Neural cell (in vitro differentiated cells): ENCODE results near the gene PPFIA4. TPM values are rescaled to one million over a fixed set of nuclear protein-coding genes. Genes with fewer than 3 reads are reported as not detected.

Experiments used
- H2AFZ ChIP-seq: fragments of 200-600, 300-800 bp; sonication (generic), shearing (Covaris generic); 2 replicates; pipeline ENCODE4 v1.6.0; 2014; ENCODE audit warnings: low read depth, mild to moderate bottlenecking, antibody characterized with exemption, low read length, moderate library complexity
- H3F3A ChIP-seq: fragments of 200-600 bp; shearing (Covaris generic); 2 replicates; pipeline ENCODE4 v1.6.1; 2016; ENCODE audit warnings: mild to moderate bottlenecking, moderate library complexity, mixed read lengths, antibody characterized with exemption, low read length; ENCODE audit not compliant: insufficient read depth, poor library complexity, severe bottlenecking
- H3K27ac ChIP-seq: fragments of 200-600, 300-800 bp; sonication (generic), shearing (Covaris generic); 2 replicates; pipeline ENCODE4 v1.5.1; 2014; ENCODE audit warnings: mild to moderate bottlenecking, low read length, moderate library complexity
- H3K27me3 ChIP-seq: fragments of 300-800, 200-600 bp; sonication (generic), shearing (Covaris generic); 2 replicates; pipeline ENCODE4 v1.6.0; 2014; ENCODE audit warnings: mild to moderate bottlenecking, low read depth, low read length, moderate library complexity; ENCODE audit not compliant: insufficient read depth
- H3K36me3 ChIP-seq: fragments of 300-800, 200-600 bp; sonication (generic), shearing (Covaris generic); 2 replicates; pipeline ENCODE4 v1.5.1; 2014; ENCODE audit warnings: mild to moderate bottlenecking, antibody characterized with exemption, low read length, moderate library complexity; ENCODE audit not compliant: insufficient read depth
- H3K4me2 ChIP-seq: fragments of 300-800, 200-600 bp; sonication (generic), shearing (Covaris generic); 2 replicates; pipeline ENCODE4 v1.6.0; 2014; ENCODE audit warnings: mild to moderate bottlenecking, low read length
- H3K4me3 ChIP-seq: fragments of 300-800, 200-600 bp; sonication (generic), shearing (Covaris generic); 2 replicates; pipeline ENCODE4 v1.5.1; 2014; ENCODE audit warnings: mild to moderate bottlenecking, low read length, moderate library complexity
- H3K79me2 ChIP-seq: fragments of 200-600 bp; shearing (Covaris generic); replicated peaks from 2 replicates; pipeline ENCODE4 v1.6.0; 2014; ENCODE audit warnings: mild to moderate bottlenecking, low read length, moderate library complexity; ENCODE audit not compliant: insufficient read depth
- H3K9ac ChIP-seq: fragments of 300-800, 200-600 bp; sonication (generic), shearing (Covaris generic); 2 replicates; pipeline ENCODE4 v1.6.1; 2016; ENCODE audit warnings: mild to moderate bottlenecking, low read length, mixed read lengths
- H3K9me2 ChIP-seq: fragments of 200-600 bp; shearing (Covaris generic); 2 replicates; pipeline ENCODE4 v1.6.1; 2016; ENCODE audit warnings: mild to moderate bottlenecking, low read length, mixed read lengths; ENCODE audit not compliant: insufficient read depth
- H3K9me3 ChIP-seq: fragments of 200-600, 300-800 bp; sonication (generic), shearing (Covaris generic); 2 replicates; pipeline ENCODE4 v1.6.1; 2016; ENCODE audit warnings: mild to moderate bottlenecking, mixed run types, low read length, moderate library complexity, mixed read lengths
- H4K20me1 ChIP-seq: fragments of 200-600 bp; shearing (Covaris generic); 2 replicates; pipeline ENCODE4 v1.6.1; 2016; ENCODE audit warnings: mild to moderate bottlenecking, mixed run types; ENCODE audit not compliant: insufficient read depth
- CTCF ChIP-seq: fragments of 450-650 bp; IDR thresholded peaks from 2 replicates; pipeline ENCODE4 v1.5.1; 2014; ENCODE audit warnings: antibody characterized with exemption, mild to moderate bottlenecking, moderate library complexity; ENCODE audit not compliant: poor library complexity, severe bottlenecking
- EP300 ChIP-seq: fragments of 450-650 bp; conservative IDR thresholded peaks from 2 replicates; pipeline ENCODE4 v1.6.1; 2014; ENCODE audit warnings: antibody characterized with exemption, mild to moderate bottlenecking, moderate library complexity; ENCODE audit not compliant: poor library complexity, severe bottlenecking
- EZH2 ChIP-seq: fragments of 200-600, 300-800 bp; shearing (Covaris generic), sonication (generic); IDR thresholded peaks from 2 replicates; pipeline ENCODE4 v1.6.1; 2014; ENCODE audit warnings: antibody characterized with exemption, low read length, borderline replicate concordance, mild to moderate bottlenecking; ENCODE audit not compliant: insufficient read depth, poor library complexity, severe bottlenecking
- MXI1 ChIP-seq: fragments of 450-650 bp; conservative IDR thresholded peaks from 2 replicates; pipeline ENCODE4 v1.6.1; 2014; ENCODE audit warnings: antibody characterized with exemption, mild to moderate bottlenecking; ENCODE audit not compliant: poor library complexity, severe bottlenecking
- POLR2AphosphoS5 ChIP-seq: IDR thresholded peaks from 2 replicates; pipeline ENCODE4 v1.6.1; 2012
- RAD21 ChIP-seq: fragments of 450-650 bp; conservative IDR thresholded peaks from 2 replicates; pipeline ENCODE4 v1.6.1; 2014; ENCODE audit warnings: antibody characterized with exemption, mild to moderate bottlenecking, moderate library complexity
- REST ChIP-seq: IDR thresholded peaks from 2 replicates; pipeline ENCODE4 v1.6.1; 2012; ENCODE audit warnings: borderline replicate concordance
- SMC3 ChIP-seq: fragments of 450-650 bp; conservative IDR thresholded peaks from 2 replicates; pipeline ENCODE4 v1.6.1; 2014; ENCODE audit warnings: antibody characterized with exemption, mild to moderate bottlenecking, moderate library complexity; ENCODE audit not compliant: poor library complexity
- TAF1 ChIP-seq: IDR thresholded peaks from 2 replicates; pipeline ENCODE4 v1.6.1; 2012; ENCODE audit warnings: low read depth
- polyA plus RNA-seq: library from polyadenylated mRNA; depleted of rRNA; stranded (reverse); fragments of >200 nt; gene quantifications from 2 replicates; pipeline ENCODE4 v1.2.3, GENCODE V29; 2014

PPFIA4 gene
- polyA plus RNA-seq, 1 donor from 2014 or later, result 1.6 TPM

GRCh38 chr1:203126151-203126865, 100.0 kb downstream of the PPFIA4 start:
- Histone ChIP-seq H3K4me2 (no peak overlapping the region), H2AFZ (no peak overlapping the region), H3K9ac (no peak overlapping the region), H3K27me3 (peaks cover 31% of the 10 kb centered on the region), H4K20me1 (no peaks in the 10 kb centered on the region), H3K36me3 (no peaks in the 10 kb centered on the region), H3K9me2 (no peaks in the 10 kb centered on the region), H3K79me2 (no peaks in the 10 kb centered on the region), H3K9me3 (no peaks in the 10 kb centered on the region), H3F3A (no peaks in the 10 kb centered on the region), H3K4me3 (no peak overlapping the region), H3K27ac (no peak overlapping the region)
- no peak for TF ChIP-seq TAF1
- TF ChIP-seq CTCF, result peak; percentile 39
- no peak for TF ChIP-seq MXI1
- no peak for TF ChIP-seq POLR2AphosphoS5
- no peak for TF ChIP-seq SMC3
- TF ChIP-seq EZH2, result no peak

GRCh38 chr1:203126866-203127665, 100.8 kb downstream of the PPFIA4 start:
- TF ChIP-seq POLR2AphosphoS5, result no peak
- TF ChIP-seq SMC3, result no peak
- TF ChIP-seq EZH2, result no peak
- no peak for TF ChIP-seq EP300
- no peak for TF ChIP-seq TAF1
- no peak for TF ChIP-seq MXI1
- TF ChIP-seq CTCF, result no peak
- TF ChIP-seq RAD21, result no peak
- TF ChIP-seq REST, result no peak
- Histone ChIP-seq H3K4me3 (peak overlapping the region; percentile 74), H3K36me3 (no peaks in the 10 kb centered on the region), H3F3A (no peaks in the 10 kb centered on the region), H3K27me3 (peaks cover 31% of the 10 kb centered on the region), H3K9me3 (no peaks in the 10 kb centered on the region), H2AFZ (peak overlapping the region; percentile 79), H3K4me2 (peak overlapping the region; percentile 19), H3K9me2 (no peaks in the 10 kb centered on the region), H3K9ac (peak overlapping the region; percentile 67), H3K79me2 (no peaks in the 10 kb centered on the region), H3K27ac (no peak overlapping the region), H4K20me1 (no peaks in the 10 kb centered on the region)
